HG03060 (cell line): ENCODE data around the gene ABCA2.

Source experiments
- ATAC-seq: cut with Tn5 transposase; IDR thresholded peaks from one replicate; pipeline ENCODE4 v1.9.1; 2021; ENCODE audit warnings: low read depth, moderate number of reproducible peaks; ENCODE audit not compliant: unreplicated experiment

The ABCA2 gene

GRCh38 chr9:137000177-137000930, 27.7 kb downstream of the ABCA2 start:
- ATAC-seq, result peak; percentile 68

DNA sequence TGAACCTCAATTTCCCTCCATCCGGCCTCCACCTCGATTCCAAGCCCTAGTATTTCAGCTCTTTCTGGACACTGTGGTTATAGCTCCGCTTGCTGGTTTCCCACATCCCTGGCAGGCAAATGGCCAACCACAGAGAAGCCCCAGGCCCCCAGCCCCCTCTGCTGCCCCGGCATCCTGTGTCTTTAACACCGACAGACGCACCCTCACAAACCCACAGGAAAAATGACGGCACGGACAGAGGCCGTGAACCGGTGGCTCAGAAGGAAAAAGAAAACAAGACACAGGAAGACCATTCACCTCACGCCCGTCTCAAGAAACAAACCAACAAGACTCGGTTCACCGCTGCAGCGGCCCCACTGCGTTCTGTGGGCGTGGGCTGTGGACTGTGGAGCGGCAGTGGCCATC, 30.2 kb downstream of the ABCA2 start:
- no peak for ATAC-seq

DNA sequence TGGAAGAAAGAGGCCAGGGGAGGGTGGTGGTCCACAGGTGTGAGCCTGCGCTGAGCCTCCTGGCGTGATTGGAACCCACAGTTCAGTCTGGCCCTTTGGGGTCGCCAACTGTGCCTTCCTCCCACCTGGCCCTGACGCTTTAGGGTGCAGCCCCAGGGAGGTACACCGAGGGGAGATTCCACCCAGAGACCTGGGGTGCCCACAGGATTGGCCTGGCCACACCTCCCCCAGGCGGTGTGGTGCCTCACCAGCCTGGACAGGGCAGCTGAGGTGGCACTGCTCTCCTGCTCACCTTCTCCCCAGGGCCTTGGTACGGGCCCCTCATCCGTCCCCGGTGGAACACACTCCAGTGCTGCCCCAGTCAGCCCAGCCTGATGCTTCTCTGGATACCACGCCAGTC, 30.7 kb downstream of the ABCA2 start:
- no peak for ATAC-seq

GRCh38 chr9:136996361-136997292, 31.4 kb downstream of the ABCA2 start, which contains the start of gene CLIC3:
TSS of gene CLIC3 (minus strand) at chr9:136996568. CDS start at chr9:136996543, 25 bp downstream.
- ATAC-seq, result no peak

GRCh38 chr9:136995772-136996311, 32.2 kb downstream of the ABCA2 start:
- ATAC-seq, result no peak

- ATAC-seq, result no peak
Measured at GRCh38 chr9:136995362-136995761, 32.7 kb downstream of the ABCA2 start.

DNA sequence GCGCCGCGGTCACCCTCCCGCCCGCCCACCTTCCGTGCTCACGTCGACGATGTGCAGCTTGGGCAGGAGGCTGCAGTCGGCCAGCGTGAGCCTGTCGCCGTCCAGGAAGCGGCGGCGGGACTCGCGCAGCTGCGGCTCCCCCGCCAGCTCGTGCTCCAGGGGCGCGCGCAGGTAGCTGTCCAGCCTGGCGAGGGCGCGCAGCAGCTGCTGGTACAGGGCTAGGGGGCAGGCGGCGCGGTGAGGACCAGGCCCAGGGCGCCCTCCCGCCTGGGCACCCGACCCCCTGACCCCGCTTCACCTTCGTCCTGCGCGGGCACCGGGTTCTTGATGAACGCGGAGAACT, 33.2 kb downstream of the ABCA2 start:
- no peak for ATAC-seq

DNA sequence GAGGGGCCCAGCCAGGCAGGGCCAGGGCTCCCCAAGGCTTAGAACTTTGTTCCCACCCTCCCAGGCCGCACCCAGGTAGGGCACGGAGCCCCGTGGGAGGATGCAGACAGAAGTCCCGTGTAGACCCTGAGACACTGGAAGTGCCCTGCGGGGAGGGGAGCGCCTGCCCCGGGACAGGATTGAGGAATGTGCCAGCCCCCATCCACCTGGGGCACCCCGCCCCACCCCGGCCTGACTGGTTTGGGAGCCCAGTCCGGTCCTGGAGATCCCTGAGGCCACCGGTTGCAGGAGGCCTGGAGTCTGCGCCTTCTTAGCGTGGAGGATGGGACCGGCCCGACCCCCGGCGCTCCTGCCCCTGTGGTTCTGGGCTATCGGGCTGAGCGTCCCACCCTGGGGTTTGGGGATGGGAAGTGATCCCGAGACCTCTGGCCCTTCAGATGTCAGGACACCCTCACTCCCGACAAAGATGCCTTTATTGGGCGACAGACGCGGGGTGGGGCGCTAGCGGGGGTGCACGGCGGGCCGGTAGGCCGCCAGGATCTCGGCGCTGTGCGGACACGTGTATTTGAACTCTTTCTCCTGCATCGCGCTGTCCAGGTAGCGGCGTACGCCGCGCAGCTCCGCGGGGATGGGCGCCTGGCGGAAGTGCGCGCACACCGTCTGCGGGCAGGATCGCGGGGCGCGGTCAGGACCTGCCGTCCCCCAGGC, 33.7 kb downstream of the ABCA2 start:
- no peak for ATAC-seq

DNA sequence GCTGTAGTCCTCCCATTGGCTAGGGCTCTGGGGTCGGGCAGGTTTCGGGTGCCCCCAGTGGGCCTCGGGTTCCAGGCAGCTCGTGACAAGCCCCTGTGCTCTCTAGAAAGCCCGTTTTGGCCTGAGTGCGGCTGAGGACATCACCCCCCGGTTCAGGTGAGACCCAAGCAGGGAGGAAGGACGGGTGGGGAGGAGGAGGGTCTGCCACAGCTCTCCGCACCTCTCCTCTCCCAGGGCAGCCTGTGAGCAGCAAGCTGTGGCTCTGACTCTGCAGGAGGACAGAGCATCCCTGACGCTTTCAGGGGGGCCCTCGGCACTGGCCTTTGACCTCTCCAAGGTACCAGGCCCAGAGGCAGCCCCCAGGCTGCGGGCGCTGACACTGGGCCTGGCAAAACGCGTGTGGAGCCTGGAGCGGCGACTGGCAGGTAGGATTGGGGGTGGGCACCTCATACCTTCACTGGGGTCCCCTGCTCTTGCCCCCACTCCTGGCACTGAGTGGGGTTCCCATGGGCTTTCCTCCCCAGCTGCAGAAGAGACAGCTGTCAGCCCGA, 35.1 kb downstream of the ABCA2 start:
- ATAC-seq, result no peak

DNA sequence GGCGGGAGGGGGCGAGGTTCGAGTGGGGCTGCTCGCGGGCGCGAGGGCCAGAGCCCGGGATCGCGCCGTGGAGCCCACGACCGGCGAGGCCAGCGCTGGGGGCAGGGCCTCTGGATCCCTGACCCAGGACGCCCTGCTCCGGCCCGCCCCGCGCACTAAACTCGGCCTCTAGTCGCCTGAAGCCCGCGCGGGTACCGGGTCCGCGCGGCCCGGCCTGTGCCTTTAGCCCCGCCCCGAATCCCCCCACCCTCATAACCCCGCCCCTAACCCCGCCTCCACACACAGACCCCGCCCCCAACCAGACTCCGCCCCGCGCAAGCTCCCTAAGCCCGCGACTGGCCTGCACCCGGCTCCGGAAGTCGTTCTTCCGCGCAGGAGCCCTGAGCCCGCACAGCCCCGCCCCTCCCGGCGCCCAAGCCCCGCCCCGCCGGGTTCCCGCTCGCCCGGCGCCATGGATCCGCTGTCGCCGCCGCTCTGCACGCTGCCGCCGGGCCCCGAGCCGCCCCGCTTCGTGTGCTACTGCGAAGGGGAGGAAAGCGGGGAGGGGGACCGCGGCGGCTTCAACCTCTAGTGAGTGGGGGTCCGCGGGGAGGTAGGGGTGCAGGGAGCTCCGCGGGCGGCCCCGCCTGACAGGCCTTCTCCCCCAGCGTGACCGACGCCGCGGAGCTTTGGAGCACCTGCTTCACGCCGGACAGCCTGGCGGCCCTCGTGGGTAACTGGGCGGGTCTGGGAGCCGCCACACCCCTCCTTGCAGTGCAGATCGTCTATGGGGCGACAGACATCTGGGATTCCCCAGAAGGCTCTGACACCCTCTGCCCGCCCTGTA, 35.8 kb downstream of the ABCA2 start, which contains the start of gene PAXX:
TSS of gene PAXX (plus strand) at position 430 of the 826 bp plus-strand sequence. CDS start at position 452, 22 bp downstream.
- ATAC-seq, result peak; percentile 52

DNA sequence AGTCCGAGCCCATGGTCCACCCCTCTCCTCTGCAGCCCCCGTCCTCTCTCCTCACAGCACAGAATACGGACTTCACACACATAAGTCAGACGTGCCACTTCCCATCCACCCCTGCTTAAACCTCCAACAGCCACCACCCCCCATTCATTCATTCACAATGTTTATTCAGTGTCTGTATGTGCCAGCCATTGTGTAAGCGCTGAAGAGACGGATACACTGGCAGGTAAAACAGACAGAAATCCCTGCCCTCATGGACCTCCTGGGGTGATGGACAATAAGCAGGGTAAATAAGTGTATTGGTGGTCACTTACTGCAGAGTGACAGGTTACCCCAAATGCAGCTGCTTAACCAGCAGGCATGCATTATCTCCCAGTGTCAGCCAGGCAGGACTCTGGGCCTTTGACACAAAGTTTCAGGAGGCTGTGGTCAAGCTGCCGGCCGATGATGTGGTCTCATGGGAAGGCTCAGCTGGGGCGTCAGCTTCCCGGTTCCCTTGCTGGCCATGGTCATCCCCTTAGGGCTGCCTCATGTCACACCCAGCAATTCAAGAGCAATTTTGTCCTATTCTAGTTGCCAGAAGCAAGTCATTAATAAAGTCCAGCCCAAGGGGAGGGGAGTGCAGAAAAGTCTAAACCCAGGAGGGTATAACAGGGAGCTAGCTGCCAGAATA, 37.7 kb downstream of the ABCA2 start:
- no peak for ATAC-seq

DNA sequence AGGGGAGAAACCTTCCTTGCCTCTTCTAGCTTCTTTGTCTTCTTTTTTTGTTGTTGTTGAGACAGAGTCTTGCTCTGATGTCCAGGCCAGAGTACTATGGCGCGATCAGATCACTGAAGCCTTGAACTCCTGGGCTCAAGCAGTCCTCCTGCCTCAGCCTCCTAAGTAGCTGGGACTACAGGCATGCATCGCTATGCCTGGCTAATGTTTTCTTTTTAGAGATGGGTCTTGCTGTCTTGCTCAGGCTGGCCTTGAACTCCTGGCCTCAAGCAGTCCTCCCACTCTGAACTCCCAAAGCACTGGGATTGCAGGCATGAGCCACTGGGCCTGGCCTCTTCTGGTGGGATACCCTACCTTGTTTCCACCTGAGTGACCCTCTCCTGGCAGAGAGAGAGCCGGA, 39.2 kb downstream of the ABCA2 start:
- no peak for ATAC-seq

DNA sequence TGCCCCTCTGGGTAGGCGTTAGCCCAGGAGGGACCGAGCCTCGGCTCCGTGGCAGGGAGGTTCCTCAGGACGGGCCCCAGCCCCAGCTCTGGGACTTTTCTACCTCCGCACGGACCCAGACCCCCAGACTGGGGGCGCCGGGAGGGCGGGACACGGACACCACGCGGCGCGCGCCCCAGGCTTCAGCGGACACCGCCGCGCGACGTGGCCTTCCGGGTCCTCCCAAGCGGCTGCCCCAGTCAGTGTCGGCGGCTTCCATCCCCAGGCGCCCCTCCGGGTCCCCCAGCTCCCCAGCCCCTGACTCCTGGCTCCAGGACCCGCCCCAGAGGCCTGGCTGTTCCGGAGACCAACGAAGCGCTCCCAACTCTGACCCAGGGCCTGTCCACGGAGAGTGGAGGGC, 42.2 kb downstream of the ABCA2 start:
- no peak for ATAC-seq

- ATAC-seq, result no peak
Measured at GRCh38 chr9:136985027-136985602, 42.9 kb downstream of the ABCA2 start.

GRCh38 chr9:136984464-136985026, 43.5 kb downstream of the ABCA2 start:
- no peak for ATAC-seq

DNA sequence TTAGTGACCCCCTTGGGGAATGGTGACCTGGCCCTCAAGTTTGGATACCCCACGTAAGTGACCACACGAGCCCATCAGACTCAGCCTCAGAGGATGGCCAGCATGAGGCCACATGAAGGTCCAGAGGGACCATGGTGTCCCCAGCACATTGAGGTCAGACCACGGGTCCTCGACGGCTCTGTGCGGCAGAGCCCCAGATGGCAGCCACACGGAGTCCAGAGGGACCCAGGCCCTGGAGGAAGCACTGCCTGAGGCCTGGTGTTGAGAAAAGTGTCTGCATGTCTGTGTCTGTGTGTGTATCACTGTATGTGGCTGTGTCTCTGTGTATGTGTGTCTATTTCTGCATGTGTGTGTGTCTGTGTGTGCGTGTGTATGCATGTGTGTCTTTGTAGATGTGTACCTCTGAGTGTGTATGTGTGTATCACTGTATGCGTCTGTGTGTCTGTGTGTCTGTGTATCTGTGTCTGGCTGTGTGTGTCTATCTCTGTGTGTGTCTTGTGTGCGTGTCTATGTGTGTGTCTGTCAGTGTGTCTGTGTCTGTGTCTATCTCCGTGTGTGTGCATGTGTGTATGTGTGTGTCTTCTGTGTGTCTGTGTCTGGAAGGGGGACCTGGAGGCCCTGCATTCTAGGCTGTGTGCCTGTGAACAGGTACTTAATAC, 44.3 kb downstream of the ABCA2 start:
- ATAC-seq, result no peak

- ATAC-seq, result no peak
Measured at GRCh38 chr9:136983167-136983566, 44.9 kb downstream of the ABCA2 start.
